NK-92 (cell line): Measurements from ENCODE around the gene SLC17A4.

Experiments used
- DNase-seq: peaks from one replicate; lab custom pipeline; 2025; ENCODE audit not compliant: unreplicated experiment; lab: John Stamatoyannopoulos, UW

Gene SLC17A4, protein sequence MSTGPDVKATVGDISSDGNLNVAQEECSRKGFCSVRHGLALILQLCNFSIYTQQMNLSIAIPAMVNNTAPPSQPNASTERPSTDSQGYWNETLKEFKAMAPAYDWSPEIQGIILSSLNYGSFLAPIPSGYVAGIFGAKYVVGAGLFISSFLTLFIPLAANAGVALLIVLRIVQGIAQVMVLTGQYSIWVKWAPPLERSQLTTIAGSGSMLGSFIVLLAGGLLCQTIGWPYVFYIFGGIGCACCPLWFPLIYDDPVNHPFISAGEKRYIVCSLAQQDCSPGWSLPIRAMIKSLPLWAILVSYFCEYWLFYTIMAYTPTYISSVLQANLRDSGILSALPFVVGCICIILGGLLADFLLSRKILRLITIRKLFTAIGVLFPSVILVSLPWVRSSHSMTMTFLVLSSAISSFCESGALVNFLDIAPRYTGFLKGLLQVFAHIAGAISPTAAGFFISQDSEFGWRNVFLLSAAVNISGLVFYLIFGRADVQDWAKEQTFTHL

DNA sequence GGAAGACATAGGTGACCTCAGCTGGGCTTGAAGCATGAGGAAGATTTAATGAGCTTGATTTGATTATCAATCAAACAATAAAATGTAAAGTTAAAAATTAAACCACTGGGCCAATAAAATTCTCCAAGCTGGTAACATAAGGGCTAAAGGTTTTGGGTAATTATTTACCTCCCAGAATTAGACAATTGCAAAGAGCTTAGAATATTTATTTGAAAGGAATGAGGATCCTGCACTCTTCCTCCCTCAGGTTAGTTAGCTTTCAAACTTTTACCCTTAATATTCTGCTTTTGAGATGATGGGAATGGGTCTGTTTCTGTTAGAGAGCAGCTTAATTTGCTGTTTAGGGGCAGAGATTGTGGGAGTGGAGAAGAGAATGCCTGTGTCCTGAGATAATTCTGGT, at the start of gene SLC17A4:
TSS of gene SLC17A4 (plus strand) at position 208 of the 400 bp plus-strand sequence. CDS start 7,221 bp downstream, outside the sequence.
- no peak for DNase-seq

DNA sequence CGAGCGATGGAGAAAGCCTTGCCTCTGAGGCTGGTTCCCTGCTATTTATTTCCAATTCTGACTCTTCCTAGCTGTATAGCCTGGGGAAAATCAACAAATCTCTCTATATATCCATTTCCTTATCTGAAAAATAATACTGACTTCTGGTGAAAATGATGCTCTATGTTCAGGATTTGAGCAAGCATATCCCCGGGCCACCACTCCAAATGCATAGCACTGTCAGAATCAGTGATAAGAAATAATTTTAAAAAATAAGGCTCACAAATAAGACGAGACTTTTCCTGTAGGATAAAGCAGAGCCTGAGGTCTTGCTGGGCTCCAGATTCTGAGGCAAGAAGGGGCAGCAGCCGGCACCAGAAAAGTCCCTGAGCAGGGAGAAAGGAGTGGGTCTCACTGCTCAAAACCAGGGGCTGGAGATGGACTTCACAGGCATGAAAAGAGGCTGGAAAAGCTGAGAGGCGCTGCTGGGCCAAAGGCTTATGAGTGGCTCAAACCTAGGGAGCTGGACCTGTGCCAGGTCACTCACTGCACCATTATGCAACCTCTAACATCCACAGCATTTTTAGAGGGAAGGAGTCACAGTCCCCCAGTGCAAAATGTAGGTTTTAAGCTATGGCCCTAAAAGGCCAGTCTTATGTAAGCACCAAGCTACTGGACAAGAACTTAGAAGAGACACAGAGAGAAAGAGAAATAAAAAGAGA, 48.1 kb upstream of the SLC17A4 start:
- DNase-seq = no peak

DNA sequence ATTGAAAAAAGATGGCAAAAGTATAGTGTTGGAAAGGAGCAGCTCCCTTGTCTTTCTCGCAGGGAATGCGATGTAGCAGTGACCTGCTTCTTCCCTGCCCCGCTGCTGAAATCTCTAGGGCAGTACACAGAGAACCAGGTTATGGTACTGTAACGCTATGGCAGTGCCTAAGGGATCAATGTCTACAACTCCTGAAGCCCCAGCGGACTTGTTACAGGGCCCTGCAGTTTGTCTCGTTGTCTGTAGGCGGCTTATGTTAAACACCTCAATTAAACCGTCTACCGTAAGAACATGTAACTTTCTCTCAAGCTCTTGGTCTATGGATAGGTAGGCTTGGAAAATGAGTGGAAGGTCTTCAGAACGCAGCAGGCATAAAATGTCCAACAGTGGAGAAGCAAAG, 44.8 kb upstream of the SLC17A4 start:
- DNase-seq = no peak

DNA sequence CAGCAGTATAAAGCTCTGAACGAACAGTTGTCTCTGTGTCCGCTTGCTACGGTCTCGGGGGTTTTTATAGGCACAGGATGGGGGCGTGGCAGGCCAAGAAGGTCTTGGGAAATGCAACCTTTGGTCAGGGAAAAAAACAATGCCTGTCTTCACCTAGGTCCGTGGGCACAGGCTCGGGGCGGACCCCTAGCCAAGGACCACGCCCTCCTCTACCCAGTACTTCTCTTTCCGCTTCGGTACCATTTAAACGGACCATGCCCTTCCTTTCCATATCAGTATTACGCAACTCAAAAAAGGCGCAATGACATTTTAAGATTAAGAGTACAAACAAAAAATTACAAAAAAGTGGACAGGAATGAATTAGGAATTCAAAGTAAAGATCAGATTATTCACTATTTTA, 44.3 kb upstream of the SLC17A4 start:
- no peak for DNase-seq

DNA sequence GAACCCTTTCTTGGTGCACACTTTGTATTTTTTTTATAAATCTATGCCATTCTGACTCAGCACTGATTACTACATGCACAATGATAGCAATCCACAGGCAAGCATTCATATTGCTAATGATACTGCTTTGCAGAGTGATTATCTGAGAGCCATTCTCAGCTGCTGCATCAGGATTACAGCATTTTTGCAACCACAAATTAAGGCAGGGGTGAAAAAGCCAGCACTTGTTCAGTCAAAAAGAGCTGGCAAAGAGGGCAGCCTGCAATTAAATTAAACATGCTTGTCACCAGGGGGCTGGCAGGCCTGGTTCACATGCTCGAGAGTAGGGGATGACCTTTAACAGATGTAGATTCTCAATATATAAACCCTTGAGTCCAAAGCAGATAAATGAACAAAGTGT, 40.7 kb upstream of the SLC17A4 start:
- no peak for DNase-seq

DNA sequence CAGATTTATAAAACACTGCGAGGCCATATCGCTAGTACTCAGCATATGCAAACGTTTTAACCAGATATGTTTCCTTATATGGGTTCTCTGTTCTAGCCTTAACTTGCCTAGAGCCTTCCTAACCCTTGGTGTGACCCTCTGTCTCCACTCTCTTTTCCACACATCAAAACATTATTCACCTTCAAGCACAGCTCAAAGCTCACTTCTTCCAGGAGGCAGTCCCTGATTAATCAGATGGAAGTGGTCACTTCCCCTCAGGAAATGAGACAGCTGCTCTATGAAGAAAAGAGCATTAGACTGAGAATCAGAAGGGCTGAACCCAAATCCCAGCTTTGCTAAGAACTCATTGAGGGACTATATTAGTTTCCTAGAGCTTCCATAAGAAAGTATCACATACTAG, 39.8 kb upstream of the SLC17A4 start:
- DNase-seq = no peak

DNA sequence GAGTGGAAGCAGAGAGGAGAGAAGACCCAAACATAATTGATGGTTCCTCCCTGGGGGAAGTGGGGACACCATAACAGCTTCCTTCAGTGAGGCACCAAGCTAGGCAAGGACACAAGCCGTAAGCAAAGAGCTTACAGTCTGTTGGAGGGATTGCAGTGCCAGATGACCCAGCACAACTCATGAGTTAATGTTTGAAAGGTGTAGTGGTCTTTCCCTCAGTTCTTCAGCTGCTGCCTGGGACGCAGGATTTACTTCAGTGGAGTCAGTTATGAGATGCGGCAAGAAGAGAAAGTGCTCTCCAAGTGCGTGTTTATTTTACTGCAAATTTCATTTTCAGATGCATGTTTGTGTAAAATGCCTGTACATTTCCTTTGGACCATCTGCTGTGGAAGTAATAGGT, 38.7 kb upstream of the SLC17A4 start:
- no peak for DNase-seq

DNA sequence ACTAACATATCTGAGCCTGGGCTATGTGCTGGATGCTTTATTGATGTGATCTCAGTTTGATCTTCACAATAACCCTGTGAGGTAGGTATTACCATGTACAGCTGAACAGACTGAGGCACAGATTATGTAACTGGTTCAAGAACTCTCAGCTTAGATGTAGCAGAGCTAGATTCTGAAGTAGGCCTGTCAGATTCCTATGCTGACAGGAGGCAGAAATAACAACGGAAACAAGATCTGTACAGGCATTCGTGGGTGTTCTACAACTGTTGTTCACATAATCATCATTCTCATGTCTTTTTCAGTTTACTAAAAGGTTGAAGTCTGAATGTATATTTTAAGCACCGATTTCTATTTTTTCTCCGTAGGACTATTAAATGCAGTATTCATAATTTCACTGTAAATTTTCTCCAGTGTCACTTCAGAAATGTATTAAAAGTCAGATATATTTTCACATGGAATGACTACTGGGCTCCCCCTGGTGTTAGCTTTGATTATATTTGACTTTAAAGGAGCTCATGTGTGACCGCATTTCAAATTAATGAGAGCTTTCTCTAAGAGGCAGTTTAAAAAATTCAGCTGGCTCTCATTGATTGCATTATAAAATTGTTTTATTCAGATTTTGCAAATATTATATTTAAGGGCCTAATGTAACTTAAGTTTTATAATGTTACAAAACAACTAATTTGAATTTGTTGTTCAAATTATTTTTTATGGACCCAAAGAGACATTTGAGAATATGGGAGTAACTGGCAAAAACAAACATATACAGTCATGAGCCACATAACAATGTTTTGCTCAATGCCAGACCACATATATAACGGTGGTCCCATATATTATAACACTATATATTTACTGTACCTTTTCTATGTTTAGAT, 36.4 kb upstream of the SLC17A4 start:
- no peak for DNase-seq

DNA sequence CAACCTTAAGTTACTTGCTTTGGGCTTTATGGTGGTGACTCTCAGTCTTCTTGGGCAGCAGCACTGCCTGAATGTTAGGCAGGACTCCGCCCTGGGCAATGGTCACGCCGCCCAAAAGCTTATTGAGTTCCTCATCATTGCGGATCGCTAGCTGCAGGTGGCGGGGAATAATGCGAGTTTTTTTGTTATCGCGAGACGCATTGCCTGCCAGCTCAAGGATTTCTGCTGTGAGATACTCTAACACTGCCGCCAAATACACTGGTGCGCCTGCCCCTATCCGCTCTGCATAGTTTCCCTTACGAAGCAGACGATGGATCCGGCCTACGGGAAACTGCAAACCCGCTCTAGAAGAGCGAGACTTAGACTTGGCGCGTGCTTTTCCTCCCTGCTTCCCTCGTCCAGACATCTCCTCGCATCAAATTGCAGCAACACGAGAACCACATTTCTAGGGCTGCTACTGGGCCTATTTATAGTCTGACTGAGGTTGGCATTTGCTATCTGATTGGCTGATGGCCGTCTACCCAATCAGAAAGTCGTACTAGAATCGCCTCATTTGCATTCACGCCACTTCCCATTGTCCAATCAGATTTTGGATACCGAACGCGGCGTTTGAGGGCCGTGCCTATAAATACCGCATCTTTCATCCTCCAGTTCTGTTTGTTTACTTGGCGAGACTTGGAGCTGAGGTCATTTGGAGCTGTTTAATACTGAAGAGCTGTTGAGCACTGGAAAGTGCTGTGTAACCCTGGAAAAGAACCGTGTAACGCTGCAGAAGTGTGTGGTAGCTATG, 28.2 kb upstream of the SLC17A4 start:
- no peak for DNase-seq

DNA sequence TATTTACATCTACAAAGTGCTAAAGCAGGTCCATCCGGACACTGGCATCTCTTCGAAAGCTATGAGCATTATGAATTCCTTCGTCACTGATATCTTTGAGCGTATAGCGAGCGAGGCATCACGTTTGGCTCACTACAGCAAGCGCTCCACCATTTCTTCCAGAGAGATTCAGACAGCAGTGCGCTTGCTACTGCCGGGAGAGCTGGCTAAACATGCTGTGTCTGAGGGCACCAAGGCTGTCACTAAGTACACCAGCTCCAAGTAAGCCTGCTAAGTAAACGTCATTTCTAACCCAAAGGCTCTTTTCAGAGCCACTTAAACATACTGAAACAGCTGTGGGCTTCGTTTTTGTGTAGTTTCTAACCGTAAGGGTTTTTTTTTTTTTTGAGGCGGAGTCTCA, 27.5 kb upstream of the SLC17A4 start:
- no peak for DNase-seq

DNA sequence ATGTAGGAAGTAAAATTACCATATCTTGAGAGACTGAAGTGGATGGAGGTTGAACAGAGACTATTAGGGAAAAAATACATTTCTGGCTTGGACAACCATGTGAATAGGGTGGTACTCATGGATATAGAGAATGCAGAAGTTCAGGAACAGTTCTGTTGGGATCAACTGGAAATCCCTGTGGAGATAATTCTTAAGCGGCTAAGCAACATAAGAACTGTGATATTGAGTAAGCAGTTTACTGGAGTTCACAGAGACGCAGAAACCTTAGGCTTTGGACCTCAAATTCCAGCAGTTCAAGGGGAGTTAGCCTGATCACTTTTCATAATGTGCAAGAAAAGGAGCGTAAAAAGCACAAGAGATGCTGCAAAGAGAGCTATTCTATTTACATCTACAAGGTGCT, 23.6 kb upstream of the SLC17A4 start:
- no peak for DNase-seq

DNA sequence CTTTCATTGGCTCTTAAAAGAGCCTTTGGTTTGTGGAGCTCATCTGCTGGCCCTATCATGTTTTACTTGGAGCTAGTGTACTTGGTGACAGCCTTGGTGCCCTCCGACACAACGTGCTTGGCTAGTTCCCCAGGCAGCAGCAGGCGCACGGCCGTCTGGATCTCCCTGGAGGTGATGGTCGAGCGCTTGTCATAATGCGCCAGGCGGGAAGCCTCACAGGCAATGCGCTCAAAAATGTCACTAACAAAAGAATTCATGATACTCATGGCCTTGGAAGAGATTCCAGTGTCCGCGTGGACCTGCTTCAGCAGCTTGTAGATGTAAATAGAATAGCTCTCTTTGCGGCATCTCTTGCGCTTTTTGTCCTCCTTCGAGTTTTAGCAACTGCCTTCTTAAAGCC, 22.8 kb upstream of the SLC17A4 start:
- no peak for DNase-seq

DNA sequence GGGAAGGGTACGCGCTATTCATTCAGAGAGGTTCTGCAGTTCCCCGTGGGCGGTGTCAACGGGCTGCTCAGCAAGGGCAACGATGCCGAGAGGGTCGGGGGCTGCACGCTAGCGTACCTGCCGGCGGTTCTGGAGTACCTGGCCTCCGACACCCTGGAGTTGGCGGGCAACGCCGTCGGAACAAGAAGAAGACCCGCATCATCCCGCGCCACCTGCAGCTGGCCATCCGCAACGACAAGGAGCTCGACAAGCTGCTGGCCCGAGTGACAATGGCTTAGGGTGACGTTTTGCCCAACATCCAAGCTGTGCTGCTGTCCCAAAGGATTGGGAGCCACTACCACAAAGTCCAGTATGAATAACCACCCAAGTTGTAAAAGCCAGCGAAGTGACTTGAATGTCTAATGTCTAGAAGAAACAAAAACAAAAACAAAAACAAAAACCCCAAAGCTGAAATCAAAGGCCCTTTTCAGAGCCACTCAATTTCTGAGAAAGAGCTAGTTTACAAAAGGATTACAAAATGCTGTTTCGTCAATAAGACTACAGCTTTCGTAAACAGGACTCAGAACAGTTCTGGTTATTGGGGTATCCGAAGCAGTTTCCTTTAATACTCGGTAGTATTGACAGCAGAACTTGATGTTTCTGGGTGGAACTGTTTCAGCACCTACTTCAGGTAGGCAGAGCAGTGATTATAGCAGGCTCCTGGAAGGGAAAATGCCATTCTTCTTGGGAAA, 21.9 kb upstream of the SLC17A4 start:
- no peak for DNase-seq

DNA sequence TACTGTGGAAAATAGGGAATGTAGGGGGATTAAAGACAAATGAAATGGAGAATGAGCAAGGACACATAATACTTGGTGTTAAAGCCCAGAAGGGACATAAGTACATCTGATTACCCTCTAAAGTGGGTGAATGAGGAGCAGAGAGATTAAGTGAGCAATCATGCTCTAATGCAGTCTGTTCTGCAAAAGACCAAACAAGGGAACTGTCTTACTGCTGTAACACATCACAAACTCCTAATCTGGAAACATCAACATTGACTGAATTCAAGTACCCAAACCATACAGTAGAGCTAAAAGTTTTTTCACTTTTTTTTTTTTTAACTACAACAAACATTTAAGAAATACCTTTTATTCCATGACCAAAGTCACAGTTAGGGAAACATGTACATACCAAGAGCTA, 19.3 kb upstream of the SLC17A4 start:
- DNase-seq = no peak

DNA sequence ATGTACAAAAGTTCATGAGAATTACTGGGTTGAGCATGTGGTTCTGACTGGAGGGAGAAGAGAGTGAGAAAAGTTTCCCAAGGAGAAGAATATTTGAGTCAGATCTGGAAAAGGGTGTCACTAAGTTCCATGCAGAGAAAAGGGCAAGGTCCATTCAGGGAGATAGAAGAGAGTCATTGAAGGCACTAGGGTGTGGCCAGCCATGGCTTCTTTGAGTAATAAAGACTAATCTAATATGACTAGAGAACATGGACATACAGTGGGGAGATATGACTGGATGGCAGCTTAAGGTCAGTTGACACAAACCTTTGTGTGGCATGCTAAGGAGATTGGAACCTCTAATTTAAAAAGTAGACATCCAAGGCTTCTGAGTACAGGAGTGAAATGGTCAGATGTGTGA, 10.7 kb upstream of the SLC17A4 start:
- DNase-seq = no peak

DNA sequence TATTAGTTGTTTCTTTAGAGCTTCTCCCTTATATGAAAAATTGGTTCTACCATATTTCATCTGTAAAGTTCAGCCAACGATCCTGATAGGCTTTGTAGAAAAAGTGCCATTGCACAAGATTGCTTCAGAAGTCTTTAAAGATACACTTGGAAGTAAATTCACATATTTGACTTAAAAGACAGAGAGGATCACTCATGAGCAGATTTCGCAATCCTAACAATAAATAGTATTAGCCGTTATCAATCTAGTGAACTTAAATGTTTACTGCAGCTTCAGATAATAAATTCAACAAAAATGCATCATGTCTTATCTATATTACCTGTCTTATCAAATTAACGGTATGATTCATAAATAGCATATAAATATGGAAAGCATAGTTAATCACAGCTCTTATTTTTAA, 8.7 kb upstream of the SLC17A4 start:
- DNase-seq = no peak

DNA sequence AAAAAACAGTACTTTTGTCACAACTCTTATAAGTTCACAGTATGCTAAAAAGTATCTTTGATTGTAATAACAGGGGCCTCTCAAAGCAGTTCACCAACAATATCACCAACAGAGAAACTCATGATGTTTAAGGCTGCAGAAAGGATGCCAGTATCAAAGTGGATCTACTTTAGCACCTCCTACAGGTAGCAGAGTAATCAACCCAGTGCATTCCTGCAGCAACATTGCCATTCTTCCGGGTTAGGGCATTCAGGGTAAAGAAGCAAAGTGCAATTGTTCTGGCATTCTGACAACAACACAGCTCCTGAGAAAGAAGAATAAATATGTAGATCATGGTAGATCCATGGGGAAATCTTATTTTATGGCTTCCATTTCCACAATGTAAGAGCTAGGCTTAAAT, 7.6 kb upstream of the SLC17A4 start:
- no peak for DNase-seq

DNA sequence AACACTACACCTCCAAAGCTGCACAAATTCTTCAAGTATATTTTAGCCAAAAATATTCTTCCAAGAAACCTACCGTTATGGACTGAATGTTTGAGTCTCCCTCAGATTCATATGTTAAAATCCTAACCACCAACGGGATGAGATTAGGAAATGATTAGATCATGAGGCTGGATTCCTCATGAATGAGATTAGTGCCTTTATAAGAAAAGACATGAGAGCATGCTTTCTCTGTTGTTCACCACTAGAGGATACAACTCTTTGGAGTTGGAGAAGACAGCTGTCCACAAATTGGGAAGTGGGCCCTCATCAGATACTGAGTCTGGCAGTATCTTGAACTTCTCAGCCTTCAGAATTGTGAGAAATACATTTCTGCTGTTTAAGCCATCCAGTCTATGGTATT, 7.1 kb upstream of the SLC17A4 start:
- DNase-seq = no peak

DNA sequence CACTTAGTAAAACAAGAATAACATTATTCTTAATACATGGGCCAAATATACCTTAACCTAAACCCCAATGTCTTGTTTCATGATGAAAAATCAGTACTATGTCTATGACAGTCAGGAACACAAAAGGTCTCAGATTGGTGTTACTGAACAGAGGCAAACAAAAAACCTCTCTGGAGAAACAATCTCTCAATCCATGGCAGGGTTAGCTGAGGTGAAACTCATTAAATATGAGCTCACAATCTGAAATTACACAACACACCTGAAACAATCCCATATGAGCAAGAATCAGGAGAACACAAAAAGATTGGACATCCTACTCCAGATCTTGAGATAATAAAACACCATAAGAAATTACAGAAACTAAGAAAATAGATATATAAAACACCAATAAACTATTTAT, 6.5 kb upstream of the SLC17A4 start:
- no peak for DNase-seq
